Endothelial cell of umbilical vein (primary cell): ENCODE results near the gene PRM1.

Source experiments
- CTCF ChIP-seq, 2 donors: IDR thresholded peaks; 1 replicate in 1 of 2; 2 replicates in 1 of 2; pipeline ENCODE4 v1.5.1; 2011; ENCODE audit warnings: low read length in 2 of 2, mild to moderate bottlenecking in 2 of 2, moderate library complexity in 2 of 2, control low read depth in 1 of 2, inconsistent platforms in 1 of 2, low read depth in 1 of 2; ENCODE audit not compliant: insufficient read depth in 1 of 2; ENCODE audit errors: extremely low read depth in 1 of 2
- EZH2 ChIP-seq: IDR thresholded peaks from 2 replicates; pipeline ENCODE4 v1.6.1; 2012; ENCODE audit warnings: borderline replicate concordance, low read depth, mild to moderate bottlenecking, moderate library complexity, low read length, inconsistent platforms; ENCODE audit not compliant: severe bottlenecking
- JUN ChIP-seq: IDR thresholded peaks from 2 replicates; pipeline ENCODE4 v1.6.1; 2011; ENCODE audit warnings: borderline replicate concordance, low read depth; ENCODE audit not compliant: insufficient read length, insufficient read depth
- MAX ChIP-seq: IDR thresholded peaks from 2 replicates; pipeline ENCODE4 v1.6.1; 2011; ENCODE audit not compliant: insufficient read depth, insufficient read length
- MYC ChIP-seq: IDR thresholded peaks from one replicate; pipeline ENCODE4 v1.6.1; 2011; ENCODE audit warnings: mild to moderate bottlenecking, low read depth, low read length
- POLR2A ChIP-seq: IDR thresholded peaks from 2 replicates; pipeline ENCODE4 v1.6.1; 2012; ENCODE audit warnings: low read depth, mild to moderate bottlenecking, control low read depth, low read length
- POLR2AphosphoS5 ChIP-seq: IDR thresholded peaks from 2 replicates; pipeline ENCODE4 v1.6.1; 2012; ENCODE audit warnings: low read depth, mild to moderate bottlenecking, control low read depth, low read length, moderate library complexity; ENCODE audit not compliant: insufficient read depth

- TF ChIP-seq CTCF (IDR thresholded peaks at IDR 0.05; ENCODE audit: extremely low read depth in 1 of 2, insufficient read depth in 1 of 2, low read depth in 1 of 2, low read length in 2 of 2) (no peak), POLR2AphosphoS5 (no peak), EZH2 (no peak), POLR2A (no peak), MYC (no peak), JUN (no peak), MAX (no peak)
These were observed 49.7 kb downstream of the PRM1 start for GRCh38 chr16:11231367-11231970.
